Keratinocyte (primary cell): Measurements from ENCODE around the gene CNTNAP1.
A peak's percentile ranks its signal among the peaks of the same experiment; 100 is the strongest.

Experiments
- EZH2 ChIP-seq: IDR thresholded peaks from one replicate; pipeline ENCODE4 v1.6.1; 2012; ENCODE audit warnings: inconsistent platforms, mild to moderate bottlenecking, low read length, moderate library complexity
- TF ChIP-seq, protein P1 (sequence below), 3 experiments: IDR thresholded peaks in 1 of 3; conservative IDR thresholded peaks in 1 of 3; optimal IDR thresholded peaks in 1 of 3; 2 replicates in 2 of 3; 3 replicates in 1 of 3; pipeline versions ENCODE3 to v1.5.1; 2011; ENCODE audit warnings: low read length in 3 of 3, mild to moderate bottlenecking in 3 of 3, moderate library complexity in 2 of 3, control low read depth in 1 of 3, inconsistent platforms in 1 of 3; ENCODE audit not compliant: insufficient read depth in 2 of 3; ENCODE audit errors: extremely low read depth in 1 of 3

DNA sequence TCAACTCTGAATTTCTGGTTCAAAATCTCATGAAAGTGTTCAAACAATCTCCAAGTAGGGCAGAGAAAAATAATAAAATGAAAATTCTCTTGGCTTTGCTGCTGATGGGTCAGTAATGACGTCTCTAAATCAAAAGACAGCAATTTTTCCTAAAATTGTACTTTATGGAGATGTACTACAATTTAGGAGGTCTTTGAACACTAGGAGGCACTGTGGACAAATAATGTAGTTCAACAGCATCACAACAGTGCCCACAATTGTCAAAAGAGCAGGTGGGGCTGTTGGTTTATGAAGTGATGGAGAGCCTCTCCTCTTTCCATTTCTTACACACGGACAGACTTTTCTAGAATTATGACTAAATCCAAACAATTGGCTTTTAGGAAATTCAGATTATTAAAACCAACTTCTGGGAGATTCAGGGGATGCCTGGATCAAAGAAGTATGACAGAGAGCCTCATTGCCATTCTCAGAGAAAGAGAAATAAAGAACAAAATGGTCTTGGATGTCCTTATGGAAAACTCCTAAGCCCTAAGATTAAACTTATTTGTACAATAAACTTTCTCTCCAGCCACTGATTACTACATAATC, 38.8 kb downstream of the CNTNAP1 start:
- TF ChIP-seq, protein P1, sequence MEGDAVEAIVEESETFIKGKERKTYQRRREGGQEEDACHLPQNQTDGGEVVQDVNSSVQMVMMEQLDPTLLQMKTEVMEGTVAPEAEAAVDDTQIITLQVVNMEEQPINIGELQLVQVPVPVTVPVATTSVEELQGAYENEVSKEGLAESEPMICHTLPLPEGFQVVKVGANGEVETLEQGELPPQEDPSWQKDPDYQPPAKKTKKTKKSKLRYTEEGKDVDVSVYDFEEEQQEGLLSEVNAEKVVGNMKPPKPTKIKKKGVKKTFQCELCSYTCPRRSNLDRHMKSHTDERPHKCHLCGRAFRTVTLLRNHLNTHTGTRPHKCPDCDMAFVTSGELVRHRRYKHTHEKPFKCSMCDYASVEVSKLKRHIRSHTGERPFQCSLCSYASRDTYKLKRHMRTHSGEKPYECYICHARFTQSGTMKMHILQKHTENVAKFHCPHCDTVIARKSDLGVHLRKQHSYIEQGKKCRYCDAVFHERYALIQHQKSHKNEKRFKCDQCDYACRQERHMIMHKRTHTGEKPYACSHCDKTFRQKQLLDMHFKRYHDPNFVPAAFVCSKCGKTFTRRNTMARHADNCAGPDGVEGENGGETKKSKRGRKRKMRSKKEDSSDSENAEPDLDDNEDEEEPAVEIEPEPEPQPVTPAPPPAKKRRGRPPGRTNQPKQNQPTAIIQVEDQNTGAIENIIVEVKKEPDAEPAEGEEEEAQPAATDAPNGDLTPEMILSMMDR (optimal IDR thresholded peaks at IDR 0.05 in 1 of 3, IDR thresholded peaks at IDR 0.05 in 1 of 3, conservative IDR thresholded peaks at IDR 0.05 in 1 of 3; ENCODE audit: extremely low read depth in 1 of 3, insufficient read depth in 2 of 3, low read length in 3 of 3), result peak; percentile 50 to 71 (median 53)
- TF ChIP-seq EZH2, result no peak
